AG08395 (cell line): Measurements from ENCODE around the gene FAM229A.
"Not testable (repeated sequence)": the region's sequence is repeated elsewhere in the genome, so short reads cannot be mapped to it uniquely, and the experiment has no call there.

Experiments used
- DNase-seq: peaks from one replicate; pipeline ENCODE4 v3.0.0; 2012; ENCODE audit warnings: mixed read lengths, low spot score

The FAM229A gene, protein sequence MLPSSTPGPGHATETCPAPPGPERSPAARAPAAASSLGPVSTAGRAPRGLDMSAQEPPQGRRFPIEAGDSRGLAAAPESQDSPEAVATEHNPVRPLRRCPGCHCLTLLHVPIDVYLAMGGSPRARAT

DNA sequence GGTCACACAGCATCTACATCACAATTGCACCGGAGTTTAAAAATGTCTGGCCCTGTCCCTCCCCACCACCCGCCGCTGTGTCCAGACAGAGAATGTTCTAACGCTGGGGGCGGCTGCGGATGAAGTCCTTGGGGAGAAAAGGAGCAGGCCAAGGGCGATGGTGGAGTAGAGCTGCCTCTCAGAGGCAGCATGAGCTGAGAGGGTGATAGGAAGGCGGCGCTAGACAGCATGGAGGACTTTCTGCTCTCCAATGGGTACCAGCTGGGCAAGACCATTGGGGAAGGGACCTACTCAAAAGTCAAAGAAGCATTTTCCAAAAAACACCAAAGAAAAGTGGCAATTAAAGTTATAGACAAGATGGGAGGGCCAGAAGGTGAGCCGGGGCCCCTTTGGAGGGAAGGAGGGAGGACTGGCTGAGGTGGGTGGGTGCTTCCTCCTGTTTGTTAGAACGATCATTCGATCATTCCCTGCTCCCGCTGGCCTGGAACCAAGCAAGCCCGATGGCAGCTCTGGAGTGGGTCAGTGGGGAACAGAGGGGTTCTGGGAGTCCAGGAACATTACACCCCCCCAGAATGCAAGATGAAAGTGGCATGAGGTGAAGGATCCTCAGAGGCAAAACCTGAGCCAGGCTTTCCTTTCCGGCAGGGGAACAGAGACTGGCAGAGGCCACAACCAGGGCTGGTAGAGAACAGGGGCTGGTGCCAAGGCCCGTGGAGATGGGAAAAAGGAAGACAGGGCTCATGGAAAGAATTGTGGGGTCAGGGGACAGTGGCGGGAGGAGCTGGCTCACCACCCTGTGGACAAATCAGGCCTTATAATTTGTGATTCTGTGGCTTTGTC is at the start of gene FAM229A, which contains the start of gene TSSK3:
FAM229A (minus strand) TSS at position 12 of the 840 bp plus-strand sequence. CDS start 394 bp downstream, outside the sequence.
TSSK3 (plus strand) TSS at position 66 of the 840 bp plus-strand sequence; CDS start at position 229, 163 bp downstream.
- no peak for DNase-seq

DNA sequence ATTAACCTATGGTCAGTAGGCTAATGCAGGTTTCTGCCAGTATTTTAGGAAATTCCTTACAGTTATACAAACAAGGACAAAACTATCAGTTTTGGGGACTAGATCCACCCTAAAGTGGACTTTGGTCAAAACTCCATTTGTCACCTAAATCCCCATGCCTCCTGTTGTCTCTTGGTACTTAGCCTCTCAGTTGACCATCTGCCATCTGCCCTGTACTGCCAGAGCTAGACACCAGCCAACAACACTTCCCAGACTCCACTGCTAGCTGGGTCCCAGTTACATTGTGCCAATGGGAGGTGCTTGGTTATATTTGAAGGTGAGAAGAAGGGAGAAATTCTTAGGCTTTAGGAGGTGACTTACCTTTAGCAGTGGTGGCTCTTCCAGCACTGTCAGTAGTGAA is 49.0 kb upstream of the FAM229A start:
- DNase-seq: no peak

DNA sequence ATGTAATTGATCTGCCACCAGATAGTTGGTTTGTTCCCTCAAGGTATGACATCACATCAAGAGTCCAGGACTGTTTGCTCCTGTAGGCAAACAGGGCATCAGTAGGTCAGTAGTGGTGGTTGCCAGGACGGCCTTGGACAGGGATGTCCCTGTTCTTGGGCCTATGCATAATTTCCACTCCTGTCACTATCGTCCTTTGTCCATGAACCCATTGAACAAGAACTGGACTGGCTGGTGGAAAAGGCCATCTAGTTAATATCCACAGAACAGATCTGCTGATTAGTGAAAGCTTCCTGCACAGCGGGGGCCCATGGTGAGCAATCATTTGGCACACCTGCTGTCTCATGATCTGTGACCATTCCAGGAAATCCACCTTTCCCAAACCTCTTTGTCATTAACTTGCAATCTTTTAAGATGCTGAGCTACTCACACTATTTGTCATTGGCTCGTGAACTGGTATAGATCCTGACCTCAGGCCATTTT is 44.4 kb upstream of the FAM229A start:
- DNase-seq: no peak

DNA sequence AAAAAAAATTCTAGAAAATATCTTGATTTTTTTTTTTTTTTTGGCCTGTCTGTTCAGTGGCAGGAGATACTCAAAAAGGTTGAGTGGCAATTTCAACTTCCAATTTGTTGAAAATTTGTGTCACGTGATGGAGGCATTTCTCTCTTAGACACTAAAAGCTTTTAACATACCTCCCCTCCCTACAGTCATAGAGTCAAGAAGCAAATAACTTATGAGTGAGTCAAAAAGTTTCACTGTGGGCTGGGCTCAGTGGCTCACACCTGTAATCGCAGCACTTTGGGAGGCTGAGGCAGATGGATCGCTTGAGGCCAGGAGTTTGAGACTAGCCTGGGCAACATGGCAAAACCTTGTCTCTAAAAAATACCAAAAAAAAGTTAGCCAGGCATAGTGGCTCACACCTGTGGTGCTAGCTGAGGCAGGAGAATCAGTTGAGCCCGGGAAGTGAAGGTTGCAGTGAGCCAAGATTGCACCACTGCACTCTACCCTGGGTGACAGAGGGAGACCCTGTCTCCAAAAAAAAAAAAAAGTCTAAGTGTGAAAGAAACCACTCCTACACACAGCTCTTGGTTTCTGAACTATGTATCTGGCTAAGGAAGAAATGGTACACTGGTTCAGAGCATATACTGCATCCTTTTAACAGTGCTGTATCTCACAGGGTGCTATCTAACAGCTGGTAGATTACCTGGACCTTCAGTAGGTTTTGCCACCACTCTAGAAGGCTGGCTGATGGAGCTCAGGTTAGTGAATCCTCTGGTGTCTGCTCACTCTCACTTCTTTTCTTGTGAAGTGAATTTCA is 43.6 kb upstream of the FAM229A start:
- DNase-seq: no peak

DNA sequence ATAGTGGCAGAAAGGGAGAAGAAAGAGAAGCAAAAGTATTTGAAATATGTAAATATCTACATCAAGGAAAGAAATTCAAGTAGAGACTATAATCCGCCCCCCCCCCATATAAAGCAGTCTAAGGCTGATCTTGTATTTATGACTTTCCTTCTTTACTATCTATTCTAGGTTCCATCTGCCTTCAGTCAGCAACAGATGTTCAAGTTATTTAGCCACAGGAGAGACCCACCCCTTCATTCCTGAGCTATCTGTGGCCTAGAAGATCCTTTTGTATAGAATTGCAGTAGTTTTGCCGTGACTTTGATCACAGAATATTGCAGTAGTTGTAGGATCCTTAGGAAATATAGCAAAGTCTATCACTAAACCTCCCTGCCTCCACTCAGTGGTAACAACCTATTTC is 42.7 kb upstream of the FAM229A start:
- no peak for DNase-seq

DNA sequence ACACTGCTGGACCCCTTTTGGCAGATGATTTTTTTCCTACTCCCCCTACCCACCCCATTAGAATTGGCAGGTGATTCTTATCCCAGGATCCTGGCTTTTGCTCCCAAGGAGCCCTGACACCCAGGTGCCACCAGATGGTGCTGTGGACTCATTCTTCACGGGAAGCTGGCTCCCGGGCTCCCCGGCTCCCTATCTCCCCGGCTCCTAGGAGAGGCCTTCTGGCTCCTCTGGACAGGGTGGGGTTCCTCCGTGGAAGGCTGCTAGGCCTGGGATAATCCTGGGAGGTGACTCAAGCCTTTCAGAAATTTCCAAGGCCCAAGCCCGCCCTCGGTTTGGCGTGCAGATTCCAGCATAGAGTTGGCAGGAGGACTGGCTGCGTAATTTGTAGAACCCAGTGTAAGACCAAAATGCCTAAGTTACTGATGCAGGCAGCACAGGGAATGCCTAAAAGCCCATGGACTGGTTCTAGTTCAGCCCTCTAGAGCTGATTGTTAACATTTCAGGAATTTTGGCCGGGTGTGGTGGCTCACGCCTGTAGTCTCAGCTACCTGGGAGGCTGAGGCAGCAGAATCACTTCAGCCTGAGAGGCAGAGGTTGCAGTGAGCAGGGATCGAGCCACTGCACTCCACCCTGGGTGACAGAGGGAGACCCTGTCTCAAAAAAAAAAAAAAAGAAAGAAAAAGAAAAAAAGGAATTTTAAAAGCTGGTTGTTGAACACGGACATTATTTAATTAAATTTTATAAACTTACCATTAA is 38.8 kb upstream of the FAM229A start:
- peak; percentile 97 for DNase-seq

DNA sequence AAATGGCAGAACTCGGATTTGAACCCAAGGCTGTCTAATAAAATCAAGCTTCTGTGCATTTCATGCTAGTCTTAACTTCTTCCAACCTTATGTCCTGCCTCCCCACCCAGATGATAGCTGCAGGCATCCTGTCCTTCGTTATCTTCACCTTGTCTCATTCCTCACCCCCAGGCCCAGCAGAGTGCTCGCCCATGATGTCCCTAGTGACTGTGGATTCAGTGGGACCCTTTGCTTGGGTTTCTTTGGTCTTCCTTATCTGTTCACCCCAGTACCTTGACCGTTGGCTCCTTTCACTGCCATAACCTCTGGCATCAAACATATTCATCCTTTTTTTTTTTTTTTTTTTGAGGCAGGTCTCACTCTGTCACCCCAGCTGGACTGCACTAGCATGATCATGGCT is 37.6 kb upstream of the FAM229A start:
- DNase-seq: no peak

DNA sequence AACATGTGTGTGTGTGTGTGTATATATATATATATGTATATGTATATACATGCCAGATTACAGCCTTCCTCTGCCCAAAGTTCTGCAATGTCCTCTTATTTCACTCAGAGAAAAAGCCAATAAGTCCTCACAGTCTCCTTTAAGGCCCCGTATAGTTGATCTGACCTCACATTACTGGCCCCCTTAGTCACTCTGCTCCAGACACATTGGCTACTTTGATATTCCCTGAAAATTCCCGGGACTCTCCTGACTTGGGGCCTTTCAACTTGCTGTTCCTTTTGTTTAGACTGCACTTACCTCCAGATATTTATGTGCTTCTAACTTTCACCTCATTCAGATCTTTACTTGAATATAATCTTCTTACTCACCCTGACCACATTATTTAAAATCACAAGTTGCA is 36.1 kb upstream of the FAM229A start:
- no peak for DNase-seq

DNA sequence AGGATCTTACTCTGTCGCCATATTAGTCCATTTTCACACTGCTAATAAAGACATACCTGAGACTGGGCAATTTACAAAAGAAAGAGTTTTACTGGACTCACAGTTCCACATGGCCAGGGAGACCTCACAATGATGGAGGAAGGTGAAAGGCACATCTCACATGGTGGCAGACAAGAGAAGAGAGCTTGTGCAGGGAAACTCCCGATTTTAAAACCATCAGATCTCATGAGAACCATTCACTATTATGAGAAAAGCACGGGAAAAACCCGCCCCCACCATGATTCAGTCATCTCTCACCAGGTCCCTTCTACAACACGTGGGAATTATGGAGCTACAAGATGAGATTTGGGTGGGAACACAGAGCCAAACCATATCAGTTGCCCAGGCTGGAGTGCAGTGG is 34.2 kb upstream of the FAM229A start:
- not testable (repeated sequence) for DNase-seq

DNA sequence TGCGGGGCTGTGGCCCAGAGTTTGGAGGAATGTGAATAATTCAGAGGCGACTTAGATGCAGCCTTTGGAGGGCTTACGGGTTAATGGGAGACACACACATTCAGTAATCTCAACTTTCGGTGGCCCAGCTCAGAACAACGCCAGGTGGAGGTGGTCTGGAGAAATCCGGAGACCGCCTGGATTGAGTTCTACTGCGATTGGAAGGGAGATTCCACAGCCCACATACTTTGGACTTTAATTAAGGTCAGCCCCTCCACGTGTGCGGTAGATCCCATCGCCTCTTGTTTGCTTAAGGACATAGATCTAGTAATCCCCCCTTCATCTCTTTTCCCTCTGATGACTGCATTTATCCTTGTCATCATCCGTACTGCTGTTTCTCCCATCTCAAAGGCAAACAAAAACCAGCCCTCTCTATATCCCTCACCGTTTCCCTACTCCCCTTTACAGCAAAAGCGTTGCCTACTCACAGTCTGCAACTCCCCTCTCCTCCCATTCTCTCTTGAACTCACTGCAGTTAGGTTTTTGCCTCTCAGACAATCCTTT is 32.7 kb upstream of the FAM229A start:
- no peak for DNase-seq

DNA sequence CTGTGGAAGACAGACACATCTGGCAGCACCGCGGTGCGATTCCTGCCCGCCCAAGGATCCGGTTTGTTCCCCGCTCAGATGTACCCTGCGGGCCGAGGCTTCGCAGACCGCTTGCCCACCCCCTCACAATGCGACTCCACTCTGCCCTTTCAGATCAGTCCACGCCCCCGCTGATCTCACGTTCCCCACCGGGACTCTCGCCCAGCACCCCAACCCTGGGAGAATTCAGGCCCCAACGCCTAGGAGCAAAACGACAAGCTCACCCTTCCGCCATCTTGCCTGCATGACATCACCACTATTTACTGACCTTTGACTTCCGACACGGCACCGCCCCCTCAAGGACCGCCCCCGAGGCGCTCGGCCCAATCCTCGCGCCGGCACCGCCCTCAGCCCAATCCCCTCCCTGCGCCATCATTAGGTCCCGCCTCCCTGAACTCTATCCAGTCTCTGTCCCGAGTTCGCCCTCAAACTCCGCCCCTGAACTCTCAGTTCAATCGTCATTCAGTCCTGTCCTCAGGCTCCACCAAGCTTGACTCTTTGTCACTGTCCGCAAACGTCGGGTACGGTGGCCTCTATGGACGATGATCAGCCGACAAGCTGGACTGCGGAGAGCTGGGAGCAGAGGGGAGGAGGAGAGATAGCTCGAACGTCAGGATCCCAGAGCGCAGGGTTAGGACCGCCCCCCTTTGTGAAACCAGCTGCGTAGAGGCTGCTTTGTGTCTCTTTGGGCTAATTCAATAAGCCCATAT is 32.0 kb upstream of the FAM229A start, which contains the start of gene BSDC1:
BSDC1 (minus strand) TSS at position 301 of the 749 bp plus-strand sequence; CDS start at position 274, 27 bp downstream.
- peak; percentile 99 for DNase-seq

DNA sequence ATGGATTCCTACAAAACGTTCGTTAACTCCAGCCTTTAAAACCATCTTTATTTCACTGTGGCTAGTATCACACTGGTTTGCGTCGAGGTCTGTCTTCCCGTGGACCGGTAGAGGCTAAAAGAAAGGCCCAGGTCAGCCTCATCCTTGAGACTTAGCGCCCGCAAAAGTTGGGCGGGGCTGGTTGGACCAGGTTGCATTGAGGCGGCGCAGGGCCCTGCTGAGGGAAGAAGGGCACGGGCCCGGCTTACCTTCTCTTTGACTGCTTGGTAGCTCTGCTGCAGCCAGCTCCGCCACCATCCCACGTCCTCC is 31.5 kb upstream of the FAM229A start:
- no peak for DNase-seq

DNA sequence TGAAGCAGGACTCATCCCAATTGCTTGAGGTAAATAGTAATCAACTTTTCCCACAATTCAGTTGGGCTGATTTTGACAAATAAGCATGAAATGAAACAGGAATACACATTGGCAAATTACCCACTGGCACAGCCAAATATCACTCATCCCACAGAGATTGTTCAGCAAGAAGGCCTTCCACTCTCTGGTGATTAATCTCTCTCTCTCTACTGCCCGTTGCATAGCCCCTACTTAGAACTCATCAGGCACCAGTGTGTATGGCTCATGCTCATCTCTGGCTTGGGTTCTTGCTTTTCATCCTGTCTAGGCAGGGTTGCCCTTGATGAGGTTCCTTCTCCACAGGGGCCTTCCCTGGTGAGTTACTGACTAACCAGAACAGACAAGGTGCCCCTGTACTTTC is 30.9 kb upstream of the FAM229A start:
- no peak for DNase-seq

DNA sequence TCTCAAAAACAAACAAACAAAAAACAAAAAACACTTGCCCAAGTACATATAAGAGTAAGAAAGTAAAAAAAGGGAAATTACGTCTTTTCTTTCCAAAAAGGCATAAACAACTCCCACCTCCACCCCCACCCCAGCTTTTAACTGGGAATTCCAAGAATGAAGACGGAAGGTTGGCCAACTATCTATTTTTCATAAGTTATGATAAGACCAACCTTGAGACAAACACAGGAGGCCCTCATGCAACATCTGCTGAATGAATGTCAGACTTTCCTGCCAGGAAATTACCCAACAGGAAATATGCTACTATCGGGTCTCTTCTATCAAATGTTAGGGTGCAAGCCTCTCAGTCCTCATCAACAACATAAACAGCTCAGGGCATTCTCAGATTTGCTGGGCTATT is 30.0 kb upstream of the FAM229A start:
- DNase-seq: no peak

DNA sequence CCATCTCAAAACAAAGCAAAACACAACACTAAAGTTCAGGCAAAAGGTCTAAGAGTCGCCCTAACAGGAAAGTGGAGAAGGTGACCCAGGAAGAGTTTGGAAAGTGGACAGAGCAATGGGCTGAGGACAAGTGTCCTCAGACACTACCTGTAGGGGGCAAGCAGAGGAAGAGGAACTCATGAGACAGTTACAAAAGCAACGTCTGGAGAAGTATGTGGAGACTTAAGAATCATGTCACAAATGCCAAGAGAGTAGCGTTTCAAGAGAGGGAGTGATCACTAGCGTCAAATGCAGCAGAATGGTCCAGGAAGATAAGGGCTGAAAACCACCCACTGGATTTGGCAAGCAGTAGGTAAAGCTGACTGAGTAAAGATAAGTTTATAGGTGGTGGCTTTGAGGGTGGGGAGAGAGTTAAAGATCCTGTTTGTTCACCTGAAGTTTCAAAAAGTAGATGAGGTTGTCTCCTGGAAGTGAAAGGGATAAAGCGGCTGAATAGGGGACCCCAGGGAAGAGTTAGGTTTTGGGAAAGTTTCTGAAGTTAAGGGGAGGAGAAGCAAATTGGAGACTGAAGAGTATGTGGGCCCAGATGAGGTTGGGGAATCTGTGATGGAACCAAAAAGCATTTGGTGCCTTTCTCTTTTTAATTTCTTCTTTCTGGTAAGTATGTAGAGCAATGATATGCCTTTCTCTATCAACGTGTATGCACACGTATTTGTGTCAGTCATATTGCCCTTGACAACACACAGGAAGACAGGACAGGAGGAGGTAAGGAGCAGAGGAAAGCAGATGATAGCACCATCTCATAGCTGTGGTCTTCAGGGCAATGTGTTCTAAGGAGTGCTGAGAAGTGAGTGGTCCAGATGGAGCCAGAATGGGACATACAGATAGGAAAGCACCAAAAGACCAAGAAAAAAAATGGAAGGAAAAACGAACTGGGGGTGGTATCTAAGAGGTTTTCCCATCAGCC is 28.9 kb upstream of the FAM229A start:
- DNase-seq: no peak

DNA sequence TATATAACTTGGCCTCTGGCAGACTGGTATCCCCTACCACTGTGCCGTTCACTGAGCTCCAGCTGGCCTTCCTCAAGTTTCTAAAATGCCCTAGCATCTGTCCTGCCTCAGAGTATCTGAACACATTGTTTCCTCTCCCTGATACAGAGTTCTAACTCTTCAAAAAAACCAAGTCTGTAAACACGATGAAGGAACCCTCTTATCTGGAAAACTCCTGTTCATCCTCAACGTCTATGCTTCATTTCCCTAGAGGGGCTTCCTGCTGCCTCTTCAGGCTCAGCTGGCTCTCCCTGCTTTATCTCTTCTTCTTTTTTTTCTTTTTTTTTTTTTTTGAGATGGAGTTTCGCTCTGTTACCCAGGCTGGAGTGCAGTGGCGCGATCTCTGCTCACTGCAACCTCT is 26.4 kb upstream of the FAM229A start:
- DNase-seq: no peak

DNA sequence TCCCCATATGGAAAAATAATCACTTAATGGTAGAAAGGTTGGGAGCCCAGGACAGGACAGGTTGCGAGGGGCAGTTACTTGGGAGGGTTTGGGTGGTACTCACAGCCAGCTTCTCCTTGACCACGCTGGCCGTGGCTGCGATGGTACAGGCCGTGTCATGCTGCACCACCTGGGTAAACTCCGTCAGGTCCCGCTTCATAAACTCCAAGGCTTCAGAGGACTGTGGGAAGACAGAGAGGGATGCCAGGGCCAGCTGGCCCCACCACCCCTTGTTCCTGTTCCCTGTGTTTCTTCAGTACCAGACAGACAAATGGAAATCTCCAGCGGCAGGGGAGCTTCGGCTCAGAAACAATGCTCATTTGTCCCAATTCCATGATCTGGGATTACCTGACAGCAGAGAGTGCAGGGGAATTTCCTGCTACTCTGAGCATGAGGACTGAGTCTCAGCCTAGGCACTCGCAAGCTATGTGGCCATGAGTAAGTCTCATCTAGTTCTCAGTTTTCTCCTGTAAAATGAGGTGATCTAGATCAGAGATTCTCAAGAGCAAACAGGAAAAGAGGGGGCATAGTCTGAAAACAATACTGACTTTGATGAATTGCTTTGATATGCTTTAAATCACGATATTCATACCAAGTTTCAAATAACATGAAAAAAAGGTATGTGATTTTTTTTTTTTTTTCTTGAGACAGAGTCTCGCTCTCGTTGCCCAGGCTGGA is 24.5 kb upstream of the FAM229A start:
- DNase-seq: no peak

DNA sequence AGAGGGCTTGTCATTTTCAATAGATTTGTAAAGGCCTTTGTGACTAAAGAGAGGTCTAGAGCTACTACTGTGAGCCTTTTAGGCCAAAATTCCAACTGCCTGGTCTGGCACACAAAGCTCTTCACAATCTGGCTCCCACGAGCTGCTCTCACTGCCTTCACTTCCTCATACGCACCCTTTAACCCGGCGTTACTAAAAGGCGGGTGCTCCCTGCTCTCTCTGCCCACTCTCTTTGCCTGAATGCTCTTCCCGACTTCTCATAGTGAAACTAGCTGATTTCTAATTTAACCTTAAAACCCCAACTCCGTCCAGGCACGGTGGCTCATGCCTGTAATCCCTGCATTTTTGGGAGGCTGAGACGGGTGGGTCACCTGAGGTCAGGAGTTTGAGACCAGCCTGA is 17.8 kb upstream of the FAM229A start:
- DNase-seq: no peak
